GM18909 (cell line): ENCODE results near the gene DUSP1.
"Not testable (repeated sequence)": the region's sequence is repeated elsewhere in the genome, so short reads cannot be mapped to it uniquely, and the experiment has no call there.

Experiments
- ATAC-seq: cut with Tn5 transposase; IDR thresholded peaks from one replicate; pipeline ENCODE4 v1.9.1; 2021; ENCODE audit warnings: mild to moderate bottlenecking; ENCODE audit not compliant: unreplicated experiment, poor library complexity

The DUSP1 gene, protein sequence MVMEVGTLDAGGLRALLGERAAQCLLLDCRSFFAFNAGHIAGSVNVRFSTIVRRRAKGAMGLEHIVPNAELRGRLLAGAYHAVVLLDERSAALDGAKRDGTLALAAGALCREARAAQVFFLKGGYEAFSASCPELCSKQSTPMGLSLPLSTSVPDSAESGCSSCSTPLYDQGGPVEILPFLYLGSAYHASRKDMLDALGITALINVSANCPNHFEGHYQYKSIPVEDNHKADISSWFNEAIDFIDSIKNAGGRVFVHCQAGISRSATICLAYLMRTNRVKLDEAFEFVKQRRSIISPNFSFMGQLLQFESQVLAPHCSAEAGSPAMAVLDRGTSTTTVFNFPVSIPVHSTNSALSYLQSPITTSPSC

DNA sequence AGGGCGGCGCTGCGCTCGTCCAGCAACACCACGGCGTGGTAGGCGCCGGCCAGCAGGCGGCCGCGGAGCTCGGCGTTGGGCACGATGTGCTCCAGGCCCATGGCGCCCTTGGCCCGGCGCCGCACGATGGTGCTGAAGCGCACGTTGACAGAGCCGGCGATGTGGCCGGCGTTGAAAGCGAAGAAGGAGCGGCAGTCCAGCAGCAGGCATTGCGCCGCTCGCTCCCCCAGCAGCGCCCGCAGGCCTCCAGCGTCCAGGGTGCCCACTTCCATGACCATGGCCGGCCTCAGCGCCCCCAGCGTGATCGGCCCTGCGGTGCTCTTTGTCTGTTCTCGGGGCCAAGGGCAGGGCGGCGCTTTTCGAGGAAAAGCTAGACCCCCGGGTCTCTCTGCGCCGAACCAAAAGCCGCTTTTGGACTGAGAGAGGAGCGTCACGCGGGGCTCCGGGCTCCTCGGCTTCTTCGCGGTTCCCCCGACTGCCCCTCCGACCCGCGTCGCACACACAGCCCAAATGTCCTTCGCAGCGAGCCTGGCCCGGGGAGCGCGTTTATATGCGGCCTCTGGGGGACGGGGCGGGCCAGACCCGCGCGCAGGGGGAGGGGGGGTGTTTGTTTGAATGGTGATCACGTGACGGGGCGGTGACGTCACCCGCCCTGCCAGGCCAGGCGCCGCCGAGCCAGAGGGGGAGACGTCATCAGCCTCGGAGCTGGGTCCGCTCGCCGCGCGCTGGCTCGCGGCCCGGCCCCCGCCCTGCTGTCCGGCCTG, at the start of gene DUSP1:
TSS of gene DUSP1 (minus strand) at position 521 of the 764 bp plus-strand sequence. CDS start at position 278, 243 bp downstream.
- peak; percentile 57 for ATAC-seq

DNA sequence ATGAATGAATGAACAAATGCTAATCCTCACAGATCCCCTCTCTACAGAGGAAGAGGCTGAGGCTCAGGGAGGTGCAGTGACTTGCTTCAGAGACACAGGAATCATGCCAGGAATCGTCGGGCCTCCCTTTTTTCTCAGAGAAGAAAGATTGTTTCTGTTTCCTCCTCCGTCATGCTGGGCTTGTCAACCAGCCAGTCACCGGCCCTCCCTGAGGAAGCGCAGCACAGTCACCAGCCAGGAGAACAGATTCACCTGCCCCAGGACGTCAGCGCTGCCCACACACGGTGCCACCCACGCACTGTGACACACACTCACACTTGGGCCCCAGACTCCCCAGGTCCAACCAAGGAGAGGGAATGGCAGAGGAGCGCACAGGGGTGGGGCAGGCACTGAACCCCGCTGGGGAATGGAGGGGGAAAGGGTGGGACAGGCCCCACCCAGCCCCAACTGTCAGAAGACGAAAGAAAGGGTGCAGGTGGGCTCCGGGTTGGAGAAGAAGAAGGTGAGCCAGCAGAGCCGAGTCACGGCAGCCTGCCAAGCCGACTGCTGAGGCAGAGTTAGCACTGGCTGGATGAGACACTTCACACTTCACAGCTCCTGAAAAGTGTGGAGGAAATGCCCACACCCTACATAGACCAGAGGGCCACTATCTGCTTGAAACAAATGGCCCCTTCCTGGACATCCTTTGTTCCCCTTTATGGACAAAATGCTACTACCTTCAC, 49.2 kb upstream of the DUSP1 start:
- ATAC-seq: no peak

DNA sequence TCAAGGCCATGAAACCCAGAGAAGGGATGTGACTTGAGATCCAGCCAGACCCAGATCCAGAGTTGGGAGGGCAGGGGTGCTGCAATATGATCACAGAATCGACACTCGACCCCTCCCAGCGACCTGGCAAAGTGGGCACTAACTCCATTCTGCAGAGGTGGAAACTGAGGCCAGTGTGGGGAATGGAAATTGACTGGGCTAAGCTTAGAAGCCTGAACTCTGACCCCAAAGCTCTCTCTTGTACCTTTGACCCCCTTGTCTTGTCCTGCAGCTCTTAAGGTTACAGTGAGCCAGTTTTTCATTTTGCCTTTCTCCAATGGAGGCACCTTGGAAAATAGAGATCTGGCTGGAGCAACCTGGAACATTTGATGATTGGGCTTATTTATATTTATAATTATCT, 48.6 kb upstream of the DUSP1 start:
- no peak for ATAC-seq

DNA sequence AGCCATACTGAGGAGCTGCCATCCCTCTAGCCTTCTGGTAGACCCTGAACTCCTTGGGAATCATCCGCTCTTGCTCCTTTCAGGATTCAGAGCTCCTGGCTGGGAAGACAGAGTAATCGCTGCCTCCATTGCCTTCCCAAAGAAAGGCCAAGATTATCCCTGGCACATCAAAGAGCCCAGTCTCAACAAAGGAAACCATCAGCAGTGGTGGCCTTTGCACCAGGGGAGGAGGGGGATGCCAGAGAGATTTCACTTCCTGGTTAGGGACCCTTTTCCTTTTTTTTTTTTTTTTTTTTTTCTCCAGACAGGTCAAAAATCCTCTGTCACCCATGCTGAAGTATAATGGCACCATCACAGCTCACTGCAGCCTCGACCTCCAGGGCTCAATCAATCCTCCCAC, 47.1 kb upstream of the DUSP1 start:
- no peak for ATAC-seq

DNA sequence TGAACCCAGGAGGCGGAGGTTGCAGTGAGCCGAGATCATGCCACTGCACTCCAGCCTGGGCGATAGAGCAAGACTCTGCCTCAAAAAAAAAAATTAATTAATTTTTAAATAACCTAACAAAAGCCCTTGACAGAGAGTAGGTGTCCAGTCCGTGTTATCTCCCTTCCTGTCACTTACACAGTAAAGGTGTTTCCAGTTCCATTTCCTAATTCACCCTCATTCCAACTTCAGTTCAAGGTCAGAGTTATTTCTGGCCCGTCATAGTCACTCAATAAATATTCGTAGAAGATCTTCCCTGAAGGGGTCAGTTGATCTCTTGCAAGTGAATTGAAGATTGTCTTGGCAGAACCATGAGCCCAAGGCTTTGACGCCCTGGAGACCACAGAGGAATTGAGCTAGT, 46.7 kb upstream of the DUSP1 start:
- no peak for ATAC-seq

DNA sequence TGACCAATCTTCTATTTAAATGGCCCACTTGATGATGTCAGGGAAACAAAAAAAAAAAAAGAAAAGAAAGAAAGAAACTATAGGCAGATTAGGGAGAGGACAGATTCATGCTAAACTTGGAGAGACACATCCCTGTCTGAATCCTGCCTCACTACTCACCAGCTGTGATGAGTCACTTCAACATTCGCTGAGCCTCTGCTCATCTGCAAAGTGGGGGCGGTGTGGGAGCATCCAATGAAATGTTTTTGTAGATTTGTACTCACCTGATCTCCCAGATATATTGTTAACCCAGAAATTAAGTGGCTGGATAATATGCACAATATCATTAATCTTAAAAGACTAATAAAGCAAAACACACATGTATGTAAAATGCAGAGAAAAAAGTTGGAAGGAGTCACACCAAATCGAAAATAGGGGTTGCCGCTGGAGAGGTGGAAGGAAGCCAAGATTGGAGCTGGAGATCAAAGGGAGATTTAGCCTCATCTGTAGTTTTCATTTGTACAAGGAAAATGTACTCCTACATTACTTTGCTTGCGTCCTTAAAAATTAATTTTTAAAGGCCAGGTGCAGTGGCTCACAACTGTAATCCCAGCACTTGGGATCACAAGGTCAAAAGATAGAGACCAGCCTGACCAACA, 46.0 kb upstream of the DUSP1 start:
- ATAC-seq: no peak

DNA sequence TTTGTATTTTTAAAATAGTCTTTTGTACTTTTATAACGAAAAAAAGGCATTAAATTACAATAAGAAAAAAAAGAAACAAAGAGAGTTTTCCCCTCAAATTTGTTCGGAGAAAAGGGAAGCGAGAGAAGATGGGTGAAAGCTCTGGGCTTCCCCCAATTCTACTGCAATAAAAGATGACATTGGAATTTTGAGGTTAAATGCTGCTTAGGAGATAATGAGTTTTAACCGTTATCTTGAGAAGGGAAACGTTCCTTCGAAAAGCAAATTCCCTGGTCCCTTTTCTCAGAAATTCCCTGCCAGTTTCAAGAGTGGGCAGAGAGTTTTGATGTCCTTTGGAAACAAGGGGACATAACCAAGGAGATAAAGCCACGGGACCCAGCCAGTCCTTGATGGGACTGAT, 44.6 kb upstream of the DUSP1 start:
- ATAC-seq: no peak

DNA sequence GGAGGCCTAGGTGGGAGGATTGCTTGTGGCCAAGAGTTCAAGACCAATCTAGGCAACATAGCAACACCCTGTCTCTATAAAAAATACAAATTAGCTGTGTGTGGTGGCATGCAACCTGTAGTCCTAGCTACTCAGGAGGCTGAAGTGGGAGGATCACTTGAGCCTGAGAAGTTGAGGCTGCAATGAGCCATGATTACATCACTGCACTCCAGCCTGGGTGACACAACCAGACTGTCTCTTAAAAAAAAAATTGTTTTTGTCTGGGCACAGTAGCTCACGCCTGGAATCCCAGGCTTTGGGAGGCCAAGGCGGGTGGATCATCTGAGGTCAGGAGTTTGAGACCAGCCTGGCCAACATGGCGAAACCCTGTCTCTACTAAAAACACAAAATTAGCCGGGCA, 40.0 kb upstream of the DUSP1 start:
- not testable (repeated sequence) for ATAC-seq

DNA sequence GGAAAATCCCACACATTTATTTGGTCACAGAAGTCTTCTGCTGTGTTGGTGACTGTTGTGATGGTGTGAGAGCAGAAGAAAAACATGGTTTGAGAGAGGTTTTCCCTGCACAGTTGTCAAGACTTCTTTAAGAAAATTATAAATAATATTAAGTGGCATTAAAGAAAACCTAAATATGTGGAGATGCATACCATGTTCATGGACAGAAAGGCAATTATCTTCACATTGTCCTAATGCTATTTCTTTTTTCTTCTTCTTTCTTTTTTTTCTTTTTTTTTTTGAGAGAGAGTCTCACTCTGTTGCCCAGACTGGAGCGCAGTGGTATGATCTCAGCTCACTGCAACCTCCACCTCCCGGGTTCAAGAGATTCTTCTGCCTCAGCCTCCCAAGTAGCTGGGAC, 38.8 kb upstream of the DUSP1 start:
- ATAC-seq: no peak

DNA sequence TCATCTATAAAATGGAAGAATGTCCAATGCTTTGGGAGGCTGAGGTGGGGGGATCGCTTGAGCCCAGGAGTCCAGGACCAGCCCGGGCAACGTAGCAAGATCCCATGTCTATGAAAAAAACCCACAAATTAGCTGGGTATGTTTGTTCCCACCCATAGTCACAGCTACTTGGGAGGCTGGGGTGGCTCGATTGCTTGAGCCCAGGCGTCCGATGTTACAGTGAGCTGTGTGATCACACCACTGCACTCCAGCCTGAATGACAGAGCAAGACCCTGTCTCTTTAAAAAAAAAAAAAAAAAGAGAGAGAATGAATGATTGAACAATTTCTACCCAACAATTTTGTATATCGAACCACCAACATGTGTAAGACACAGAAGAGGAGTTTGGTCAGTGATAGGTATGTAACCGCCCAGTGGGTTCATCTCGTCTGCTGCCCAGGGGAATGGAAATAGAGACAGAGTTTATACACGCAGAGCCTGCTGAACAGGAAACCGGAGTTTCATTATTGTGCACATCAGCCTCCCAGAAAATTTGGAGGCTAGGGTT, 36.8 kb upstream of the DUSP1 start:
- no peak for ATAC-seq

DNA sequence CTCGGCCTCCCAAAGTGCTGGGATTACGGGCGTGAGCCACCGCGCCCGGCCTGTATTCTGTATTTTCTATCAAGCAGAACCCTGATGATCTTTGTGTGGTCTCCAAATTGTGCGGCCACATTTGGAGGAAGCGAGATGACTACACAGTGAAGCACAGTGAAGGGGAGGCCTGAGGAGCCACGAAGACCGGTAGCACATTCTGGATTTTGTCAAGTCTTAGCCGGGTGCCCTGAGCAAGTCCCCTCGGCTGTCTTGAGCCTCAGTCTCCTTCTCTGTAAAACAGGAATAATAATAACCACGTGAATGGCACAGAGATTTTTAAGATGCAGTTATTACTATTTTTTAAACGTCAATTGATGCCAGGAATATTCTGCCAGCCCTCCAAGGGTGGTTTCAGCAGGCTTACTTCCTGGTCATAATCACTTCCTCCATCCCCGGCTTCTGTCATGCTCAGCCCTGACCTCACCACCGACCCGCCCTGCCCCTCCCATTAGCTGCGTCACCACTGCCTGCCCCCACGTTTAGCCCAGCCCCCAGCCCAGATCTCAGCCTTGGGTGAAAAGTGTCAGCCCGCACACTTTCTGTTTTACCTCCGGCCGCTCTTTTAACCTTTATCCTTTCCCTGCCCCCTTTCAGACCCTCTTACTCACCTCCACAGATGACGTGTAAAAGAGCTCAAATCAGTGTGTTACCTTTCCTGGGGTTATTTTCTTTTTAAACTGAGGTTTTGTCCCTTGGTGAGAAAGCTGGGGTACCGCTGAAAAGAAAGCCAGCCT, 36.1 kb upstream of the DUSP1 start:
- peak; percentile 91 for ATAC-seq

DNA sequence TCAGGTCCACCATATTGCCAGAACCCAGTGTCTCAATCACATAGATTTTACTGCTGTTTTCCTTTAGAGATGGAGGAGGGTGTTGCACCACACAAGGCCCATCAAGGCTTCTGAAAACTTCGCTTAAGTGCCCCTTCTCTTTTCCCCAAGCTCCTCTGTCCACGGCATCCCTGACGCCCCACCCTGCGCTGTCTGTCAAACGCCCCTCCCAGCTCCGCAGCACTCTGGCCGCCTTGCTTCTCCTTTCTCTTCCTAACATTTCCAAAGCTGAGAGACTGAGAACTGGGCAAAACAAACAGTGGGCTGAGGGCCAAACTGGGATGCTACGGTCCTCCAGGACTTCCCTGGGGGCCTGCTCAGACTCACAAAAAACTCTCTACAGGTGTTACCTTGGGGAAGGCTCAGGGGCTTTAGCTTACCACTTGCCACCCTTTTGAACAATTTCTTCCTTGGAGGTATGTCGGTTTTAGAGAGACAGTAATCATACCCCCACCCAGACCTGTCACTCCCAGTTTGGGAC, 34.8 kb upstream of the DUSP1 start:
- ATAC-seq: no peak

DNA sequence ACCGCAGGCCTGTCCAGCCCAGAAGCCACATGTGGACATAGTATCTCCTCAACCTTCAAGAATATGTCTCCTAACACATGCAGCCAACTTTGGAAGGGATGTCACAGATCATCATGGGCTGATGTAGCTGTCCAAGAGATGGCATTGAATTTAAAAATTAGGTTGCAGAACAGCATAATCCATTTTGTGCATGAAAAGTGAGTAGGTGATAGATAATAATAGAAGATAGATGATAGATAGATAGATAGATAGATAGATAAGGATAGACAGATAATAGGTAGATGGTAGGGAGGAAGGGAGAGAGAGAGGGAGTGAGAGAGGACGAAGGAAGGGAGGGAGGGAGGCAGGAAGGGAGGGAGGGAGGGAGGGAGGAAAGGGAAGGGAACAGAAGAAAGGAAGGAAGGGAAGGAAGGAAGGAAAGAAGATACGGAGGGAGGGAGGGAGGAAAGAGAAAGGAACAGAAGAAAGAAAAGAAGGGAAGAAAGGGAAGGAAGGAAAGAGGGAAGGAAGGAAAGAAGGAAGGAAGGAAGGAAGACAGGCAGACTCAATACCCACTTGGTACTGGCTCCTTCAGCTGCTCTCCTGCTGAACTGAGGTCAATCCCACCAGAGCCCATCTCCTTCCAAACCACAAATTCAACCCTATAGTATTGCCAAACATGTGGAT, 34.2 kb upstream of the DUSP1 start:
- ATAC-seq: no peak

DNA sequence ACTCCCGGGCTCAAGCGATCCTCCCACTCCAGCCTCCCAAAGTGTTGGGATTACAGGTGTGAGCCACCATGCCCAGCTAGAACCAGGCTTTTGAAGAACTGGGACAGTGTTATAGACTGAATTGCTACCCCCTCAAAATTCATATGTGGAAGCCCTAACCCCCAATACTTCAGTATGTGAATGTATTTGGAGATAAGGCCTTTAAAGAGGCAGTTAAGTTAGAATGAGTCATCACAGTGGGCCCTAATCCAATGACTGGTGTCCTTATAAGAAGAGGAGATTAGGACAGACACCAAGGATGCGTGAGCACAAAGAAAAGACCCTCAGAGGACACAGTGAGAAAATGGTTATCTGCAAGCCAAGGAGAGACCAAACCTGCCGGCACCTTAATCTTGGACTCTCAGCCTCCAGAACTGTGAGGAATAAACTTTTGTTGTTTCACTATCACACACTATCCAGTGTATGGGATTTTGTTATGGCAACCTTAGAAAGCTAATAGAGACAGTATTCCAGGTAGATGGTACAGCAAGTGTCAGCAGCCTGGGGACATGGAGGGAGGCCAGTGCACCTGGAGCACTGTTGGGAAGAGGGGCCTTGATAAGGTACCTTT, 31.7 kb upstream of the DUSP1 start:
- no peak for ATAC-seq

DNA sequence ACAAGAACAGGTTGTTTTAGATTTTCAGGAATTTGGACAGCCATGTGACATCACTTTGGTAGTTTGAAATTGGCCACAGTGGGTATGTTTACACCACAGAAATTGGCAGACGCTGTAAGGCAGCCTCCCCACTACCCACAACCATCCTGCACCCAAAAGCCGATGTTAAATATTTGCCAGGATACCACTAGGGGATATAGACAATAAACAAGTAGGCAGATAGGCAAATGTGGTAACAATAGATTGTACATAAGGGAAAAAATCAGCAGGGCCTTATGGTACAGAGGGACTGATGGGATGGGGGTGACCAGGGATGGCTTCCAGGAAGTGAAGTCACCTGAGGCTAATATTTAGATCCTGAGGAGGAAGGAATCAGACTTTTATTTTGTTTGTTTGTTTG, 31.1 kb upstream of the DUSP1 start:
- no peak for ATAC-seq

DNA sequence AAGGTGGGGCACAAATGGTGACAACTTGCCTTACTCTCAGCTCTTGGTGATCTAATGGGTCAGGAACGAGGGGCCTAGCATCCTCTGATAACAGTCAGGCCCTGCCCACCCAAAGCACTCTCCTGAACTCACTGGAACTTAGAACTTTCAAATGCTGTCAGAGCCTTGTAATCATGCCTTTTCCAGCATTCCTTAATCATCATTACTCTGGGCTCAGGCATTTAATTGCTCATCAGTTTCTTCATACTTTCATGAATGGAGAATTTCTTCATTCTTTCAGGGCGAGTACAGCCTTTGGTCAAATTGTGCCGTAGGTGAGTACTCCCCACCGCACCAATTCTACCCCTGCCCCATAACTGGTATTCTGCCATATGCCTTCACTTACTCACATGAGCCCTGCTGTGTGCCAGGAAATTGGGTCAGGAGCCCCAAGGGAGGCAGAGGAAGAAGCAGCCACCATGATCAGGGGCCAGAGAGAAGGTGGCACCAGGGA, 30.2 kb upstream of the DUSP1 start:
- no peak for ATAC-seq

DNA sequence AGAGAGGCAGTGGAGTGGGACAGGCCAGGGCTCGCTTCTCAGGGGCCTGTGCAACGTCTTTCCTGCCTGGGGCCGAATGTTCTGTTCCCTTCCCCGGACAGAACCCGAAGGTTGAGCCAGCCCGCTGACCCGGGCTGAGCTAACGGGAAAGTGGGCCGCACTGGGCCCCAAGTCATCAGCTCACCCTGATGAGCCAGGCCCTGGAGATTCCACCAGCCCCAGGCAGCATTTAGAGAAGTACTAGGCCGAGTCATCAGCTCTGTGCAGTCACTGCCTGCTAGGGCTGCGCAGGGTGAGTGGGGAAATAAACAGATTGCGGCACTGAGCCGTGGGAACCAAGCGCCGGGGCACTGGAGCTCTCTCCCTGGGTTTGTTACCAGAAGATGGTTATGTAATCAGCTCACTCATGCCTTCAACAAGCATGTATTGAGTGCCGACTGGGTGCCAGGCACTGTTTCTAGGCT, 29.1 kb upstream of the DUSP1 start:
- no peak for ATAC-seq

DNA sequence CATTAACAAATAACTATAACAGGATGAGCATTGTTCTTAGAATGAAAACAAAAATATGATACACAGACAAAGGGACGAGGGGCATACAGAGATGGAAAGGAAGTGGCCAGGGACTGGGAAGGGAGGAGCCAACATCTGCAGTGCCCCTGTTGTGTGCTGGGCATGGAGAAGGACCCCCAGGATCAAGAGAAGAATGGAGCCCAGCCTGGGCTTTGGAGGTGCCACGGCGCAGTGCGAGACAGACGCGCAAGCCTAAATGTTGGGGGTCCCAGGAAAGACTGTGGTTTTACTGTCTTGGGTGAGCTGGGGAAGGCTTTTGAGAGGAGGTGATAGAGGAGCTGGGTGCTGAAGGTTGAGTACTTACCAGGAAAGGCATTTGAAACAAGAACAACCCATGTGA, 28.4 kb upstream of the DUSP1 start:
- no peak for ATAC-seq
